ENCODE data around the gene LRRTM4.

Gene LRRTM4

GRCh38 chr2:77521931-77522470 is at the start of gene LRRTM4:
TSS of gene LRRTM4 (minus strand) at chr2:77522376.
- TF ChIP-seq CTCF (IDR thresholded peaks at IDR 0.05; ENCODE audit: insufficient read depth, missing control alignments), result peak; percentile 53
- FAIRE-seq, result peak; percentile 58
- DNase-seq (ENCODE audit: insufficient read length, low spot score), result no peak

GRCh38 chr2:77571545-77571944 is 49.4 kb upstream of the LRRTM4 start:
- DNase-seq (ENCODE audit: insufficient read length, low spot score) (no peak), FAIRE-seq (no peak)
- TF ChIP-seq CTCF (IDR thresholded peaks at IDR 0.05; ENCODE audit: insufficient read depth, missing control alignments), result no peak

GRCh38 chr2:77567723-77568122 is 45.5 kb upstream of the LRRTM4 start:
- DNase-seq (ENCODE audit: insufficient read length, low spot score) (no peak), FAIRE-seq (no peak)
- TF ChIP-seq CTCF (IDR thresholded peaks at IDR 0.05; ENCODE audit: insufficient read depth, missing control alignments), result no peak

- no peak for TF ChIP-seq CTCF (IDR thresholded peaks at IDR 0.05; ENCODE audit: insufficient read depth, missing control alignments)
- no peak for FAIRE-seq
These were observed 44.4 kb upstream of the LRRTM4 start for GRCh38 chr2:77566582-77566981.

GRCh38 chr2:77566131-77566530 is 44.0 kb upstream of the LRRTM4 start:
- FAIRE-seq, result no peak
- TF ChIP-seq CTCF (IDR thresholded peaks at IDR 0.05; ENCODE audit: insufficient read depth, missing control alignments), result no peak

More at GRCh38 chr2:77566582-77566981, 44.4 kb upstream of the LRRTM4 start:
- no peak for DNase-seq (ENCODE audit: insufficient read length, low spot score)

GRCh38 chr2:77552956-77553355 is 30.8 kb upstream of the LRRTM4 start:
- no peak for TF ChIP-seq CTCF (IDR thresholded peaks at IDR 0.05; ENCODE audit: insufficient read depth, missing control alignments)
- FAIRE-seq (peak; percentile 32), DNase-seq (ENCODE audit: insufficient read length, low spot score) (peak; percentile 13)

More at GRCh38 chr2:77566131-77566530, 44.0 kb upstream of the LRRTM4 start:
- no peak for DNase-seq (ENCODE audit: insufficient read length, low spot score)

- DNase-seq (ENCODE audit: insufficient read length, low spot score), result no peak
- TF ChIP-seq CTCF (IDR thresholded peaks at IDR 0.05; ENCODE audit: insufficient read depth, missing control alignments), result no peak
- no peak for FAIRE-seq
These were observed 15.9 kb upstream of the LRRTM4 start for GRCh38 chr2:77538031-77538430.
